ENCODE results near the gene ATP6V0A1. TPM values are rescaled to one million over a fixed set of nuclear protein-coding genes. Genes with fewer than 3 reads are reported as not detected.
"Not testable (repeated sequence)": the region's sequence is repeated elsewhere in the genome, so short reads cannot be mapped to it uniquely, and the experiment has no call there.

ATP6V0A1 gene
- total RNA-seq, 1 donor from 2014 or later, result 69.4 TPM

GRCh38 chr17:42541041-42541833 is 82.6 kb downstream of the ATP6V0A1 start:
- Mint-ChIP-seq H3K36me3 (peaks cover 3% of the 10 kb centered on the region), H3K4me1 (ENCODE audit: unreplicated experiment) (peaks cover 5% of the 10 kb centered on the region), H3K4me3 (no peak overlapping the region), H3K9me3 (no peaks in the 10 kb centered on the region), H3K27ac (no peak overlapping the region), H3K27me3 (no peaks in the 10 kb centered on the region)
- TF ChIP-seq CTCF (conservative IDR thresholded peaks at IDR 0.05), result no peak
- no peak for DNase-seq (ENCODE audit: extremely low spot score, unreplicated experiment)

- H3K4me1 Mint-ChIP-seq (ENCODE audit: unreplicated experiment), result no peaks in the 10 kb centered on the region
- no peaks in the 10 kb centered on the region for H3K9me3 Mint-ChIP-seq
- H3K27ac Mint-ChIP-seq, result no peak overlapping the region
- TF ChIP-seq CTCF (conservative IDR thresholded peaks at IDR 0.05), result no peak
- H3K27me3 Mint-ChIP-seq, result no peaks in the 10 kb centered on the region
- H3K4me3 Mint-ChIP-seq, result no peak overlapping the region
- no peak for DNase-seq (ENCODE audit: extremely low spot score, unreplicated experiment)
- no peaks in the 10 kb centered on the region for H3K36me3 Mint-ChIP-seq
Measured at GRCh38 chr17:42543190-42544079, 84.8 kb downstream of the ATP6V0A1 start.

GRCh38 chr17:42544874-42545283 is 86.2 kb downstream of the ATP6V0A1 start:
- Mint-ChIP-seq H3K9me3 (no peaks in the 10 kb centered on the region), H3K27me3 (no peaks in the 10 kb centered on the region), H3K4me3 (no peak overlapping the region), H3K27ac (no peak overlapping the region), H3K36me3 (no peaks in the 10 kb centered on the region), H3K4me1 (ENCODE audit: unreplicated experiment) (no peaks in the 10 kb centered on the region)
- TF ChIP-seq CTCF (conservative IDR thresholded peaks at IDR 0.05), result no peak
- no peak for DNase-seq (ENCODE audit: extremely low spot score, unreplicated experiment)

GRCh38 chr17:42545755-42546505 is 87.3 kb downstream of the ATP6V0A1 start:
- H3K4me3 Mint-ChIP-seq, result not testable (repeated sequence)

GRCh38 chr17:42547001-42547461 is 88.4 kb downstream of the ATP6V0A1 start:
- peak overlapping the region; percentile 36 for H3K4me3 Mint-ChIP-seq
- no peaks in the 10 kb centered on the region for H3K9me3 Mint-ChIP-seq
- H3K36me3 Mint-ChIP-seq, result no peaks in the 10 kb centered on the region
- no peaks in the 10 kb centered on the region for H3K27me3 Mint-ChIP-seq
- no peak overlapping the region for H3K27ac Mint-ChIP-seq
- peaks cover 4% of the 10 kb centered on the region for H3K4me1 Mint-ChIP-seq (ENCODE audit: unreplicated experiment)
- no peak for DNase-seq (ENCODE audit: extremely low spot score, unreplicated experiment)
- no peak for TF ChIP-seq CTCF (conservative IDR thresholded peaks at IDR 0.05)

More at GRCh38 chr17:42545755-42546505, 87.3 kb downstream of the ATP6V0A1 start:
- not testable (repeated sequence) for H3K36me3 Mint-ChIP-seq; DNase-seq (ENCODE audit: extremely low spot score, unreplicated experiment); H3K27me3 Mint-ChIP-seq; H3K27ac Mint-ChIP-seq; H3K9me3 Mint-ChIP-seq; H3K4me1 Mint-ChIP-seq (ENCODE audit: unreplicated experiment)
